MM.1S (cell line): ENCODE measurements around the gene APCDD1L.

Experiments used
- EZH2 ChIP-seq: fragments of 300-600 bp; sonication (generic); optimal IDR thresholded peaks from 2 replicates; pipeline ENCODE3; 2017; ENCODE audit warnings: low read depth, mild to moderate bottlenecking, antibody characterized with exemption, low read length, mixed read lengths
- EZH2phosphoT487 ChIP-seq: fragments of 300-600 bp; sonication (generic); IDR thresholded peaks from 2 replicates; pipeline ENCODE4 v1.6.1; 2018; ENCODE audit warnings: antibody characterized with exemption, low read length
- TF ChIP-seq, protein P1 (sequence below): fragments of 300-600 bp; sonication (generic); IDR thresholded peaks from 2 replicates; pipeline ENCODE4 v1.5.1; 2016; ENCODE audit warnings: antibody characterized with exemption, low read length, mixed read lengths

DNA sequence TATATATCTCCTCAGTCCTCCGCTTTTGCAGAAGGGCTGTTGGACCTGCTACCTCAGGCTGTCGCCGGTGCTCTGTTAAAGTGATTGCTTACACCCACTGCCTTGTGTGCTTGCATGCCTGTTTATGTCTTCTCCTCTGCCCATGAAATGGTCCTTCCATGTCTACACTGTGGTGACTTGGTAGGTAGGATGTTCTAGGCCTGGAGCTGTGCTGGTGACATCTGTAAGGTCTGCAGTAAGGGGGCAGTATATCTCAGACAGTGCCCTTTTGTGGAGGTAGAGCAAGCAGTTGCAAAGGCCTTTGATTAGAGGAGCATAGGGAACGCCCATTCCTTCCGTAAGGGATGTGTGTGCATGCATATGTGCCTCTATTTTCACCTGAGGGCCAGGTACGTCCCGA is 85.9 kb downstream of the APCDD1L start:
- TF ChIP-seq, protein P1, sequence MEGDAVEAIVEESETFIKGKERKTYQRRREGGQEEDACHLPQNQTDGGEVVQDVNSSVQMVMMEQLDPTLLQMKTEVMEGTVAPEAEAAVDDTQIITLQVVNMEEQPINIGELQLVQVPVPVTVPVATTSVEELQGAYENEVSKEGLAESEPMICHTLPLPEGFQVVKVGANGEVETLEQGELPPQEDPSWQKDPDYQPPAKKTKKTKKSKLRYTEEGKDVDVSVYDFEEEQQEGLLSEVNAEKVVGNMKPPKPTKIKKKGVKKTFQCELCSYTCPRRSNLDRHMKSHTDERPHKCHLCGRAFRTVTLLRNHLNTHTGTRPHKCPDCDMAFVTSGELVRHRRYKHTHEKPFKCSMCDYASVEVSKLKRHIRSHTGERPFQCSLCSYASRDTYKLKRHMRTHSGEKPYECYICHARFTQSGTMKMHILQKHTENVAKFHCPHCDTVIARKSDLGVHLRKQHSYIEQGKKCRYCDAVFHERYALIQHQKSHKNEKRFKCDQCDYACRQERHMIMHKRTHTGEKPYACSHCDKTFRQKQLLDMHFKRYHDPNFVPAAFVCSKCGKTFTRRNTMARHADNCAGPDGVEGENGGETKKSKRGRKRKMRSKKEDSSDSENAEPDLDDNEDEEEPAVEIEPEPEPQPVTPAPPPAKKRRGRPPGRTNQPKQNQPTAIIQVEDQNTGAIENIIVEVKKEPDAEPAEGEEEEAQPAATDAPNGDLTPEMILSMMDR: no peak
- TF ChIP-seq EZH2phosphoT487: no peak
- no peak for TF ChIP-seq EZH2
